Measurements from ENCODE around the gene COPS6. TPM values are rescaled to one million over a fixed set of nuclear protein-coding genes. Genes with fewer than 3 reads are reported as not detected.

COPS6 gene
- total RNA-seq, 2 donors from 2014 or later: 109 to 121 TPM

GRCh38 chr7:100065452-100066186, 23.1 kb upstream of the COPS6 start:
- Histone ChIP-seq H3K4me1 (ENCODE audit: control insufficient read depth, insufficient read depth, low read length) (no peaks in the 10 kb centered on the region), H3K27me3 (ENCODE audit: control insufficient read depth, insufficient read depth, low read length, poor library complexity, severe bottlenecking) (no peaks in the 10 kb centered on the region), H3K27ac (ENCODE audit: low read depth, low read length) (no peak overlapping the region), H3K4me3 (ENCODE audit: low read length) (no peak overlapping the region), H3K36me3 (ENCODE audit: control insufficient read depth, insufficient read depth, low read length) (peaks cover 78% of the 10 kb centered on the region), H3K9me3 (ENCODE audit: control insufficient read depth, low read length) (peaks cover 17% of the 10 kb centered on the region), H3K9ac (ENCODE audit: extremely low read depth, low read length, poor library complexity, severe bottlenecking) (no peak overlapping the region)
- H3K27ac Mint-ChIP-seq: no peak overlapping the region
- no peaks in the 10 kb centered on the region for H3K4me1 Mint-ChIP-seq
- no peak for DNase-seq
- H3K4me3 Mint-ChIP-seq: no peak overlapping the region
- H3K9me3 Mint-ChIP-seq: peaks cover 42% of the 10 kb centered on the region
- H3K36me3 Mint-ChIP-seq (ENCODE audit: low read depth): peaks cover 89% of the 10 kb centered on the region
- no peak for TF ChIP-seq CTCF (conservative IDR thresholded peaks at IDR 0.05)
- H3K27me3 Mint-ChIP-seq (ENCODE audit: insufficient read depth): no peaks in the 10 kb centered on the region
- 94 to 95% methylated on average over 7 to 8 of the region's 8 CpGs for WGBS, 2 experiments (ENCODE audit: insufficient coverage in 1 of 2, insufficient read length in 1 of 2)

- Histone ChIP-seq H3K4me1 (ENCODE audit: control insufficient read depth, insufficient read depth, low read length) (no peaks in the 10 kb centered on the region), H3K36me3 (ENCODE audit: control insufficient read depth, insufficient read depth, low read length) (peaks cover 79% of the 10 kb centered on the region), H3K9ac (ENCODE audit: extremely low read depth, low read length, poor library complexity, severe bottlenecking) (no peak overlapping the region), H3K27ac (ENCODE audit: low read depth, low read length) (no peak overlapping the region), H3K9me3 (ENCODE audit: control insufficient read depth, low read length) (peaks cover 30% of the 10 kb centered on the region), H3K4me3 (ENCODE audit: low read length) (no peak overlapping the region), H3K27me3 (ENCODE audit: control insufficient read depth, insufficient read depth, low read length, poor library complexity, severe bottlenecking) (no peaks in the 10 kb centered on the region)
- Mint-ChIP-seq H3K27me3 (ENCODE audit: insufficient read depth) (no peaks in the 10 kb centered on the region), H3K27ac (no peak overlapping the region), H3K4me3 (no peak overlapping the region), H3K36me3 (ENCODE audit: low read depth) (peaks cover 89% of the 10 kb centered on the region), H3K9me3 (peaks cover 55% of the 10 kb centered on the region), H3K4me1 (no peaks in the 10 kb centered on the region)
- WGBS, 2 experiments (ENCODE audit: insufficient coverage in 1 of 2, insufficient read length in 1 of 2): 91 to 94% methylated on average over 7 of the region's 7 CpGs
- no peak for TF ChIP-seq CTCF (conservative IDR thresholded peaks at IDR 0.05)
- DNase-seq: no peak
Observed at GRCh38 chr7:100066953-100067352, 21.8 kb upstream of the COPS6 start.

DNA sequence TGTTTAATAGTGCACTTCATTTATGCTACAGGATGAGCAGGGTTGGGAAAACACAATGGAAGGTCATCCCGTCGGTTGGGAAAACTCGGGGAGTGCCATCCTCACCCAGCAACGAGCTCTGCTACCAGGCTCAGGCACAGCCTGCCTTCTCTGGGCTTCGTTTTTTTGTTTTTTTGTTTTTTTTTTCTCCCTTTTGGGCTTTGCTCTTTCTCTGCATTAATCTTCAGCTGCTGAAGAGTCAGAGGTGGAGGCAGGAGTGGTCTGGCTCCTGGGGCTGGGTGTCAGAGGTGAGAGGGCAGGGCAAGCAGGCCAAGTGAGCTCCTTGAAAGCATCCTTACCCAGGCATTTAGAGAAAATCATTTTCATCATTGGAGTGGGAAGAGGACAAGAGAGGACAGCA, 18.8 kb upstream of the COPS6 start:
- Mint-ChIP-seq H3K36me3 (ENCODE audit: low read depth) (peaks cover 95% of the 10 kb centered on the region), H3K27me3 (ENCODE audit: insufficient read depth) (no peaks in the 10 kb centered on the region), H3K4me1 (no peaks in the 10 kb centered on the region), H3K4me3 (no peak overlapping the region), H3K9me3 (peaks cover 77% of the 10 kb centered on the region), H3K27ac (no peak overlapping the region)
- Histone ChIP-seq H3K9ac (ENCODE audit: extremely low read depth, low read length, poor library complexity, severe bottlenecking) (no peak overlapping the region), H3K4me1 (ENCODE audit: control insufficient read depth, insufficient read depth, low read length) (no peaks in the 10 kb centered on the region), H3K4me3 (ENCODE audit: low read length) (peak overlapping the region; percentile 70), H3K9me3 (ENCODE audit: control insufficient read depth, low read length) (peaks cover 61% of the 10 kb centered on the region), H3K36me3 (ENCODE audit: control insufficient read depth, insufficient read depth, low read length) (peaks cover 85% of the 10 kb centered on the region), H3K27me3 (ENCODE audit: control insufficient read depth, insufficient read depth, low read length, poor library complexity, severe bottlenecking) (no peaks in the 10 kb centered on the region), H3K27ac (ENCODE audit: low read depth, low read length) (no peak overlapping the region)
- DNase-seq: peak; percentile 31
- no peak for TF ChIP-seq CTCF (conservative IDR thresholded peaks at IDR 0.05)
- 96 to 100% methylated on average over 4 to 5 of the region's 5 CpGs for WGBS, 2 experiments (ENCODE audit: insufficient coverage in 1 of 2, insufficient read length in 1 of 2)

Data from endodermal cell (in vitro differentiated cells).